HG03571 (cell line): ENCODE data around the gene CACTIN.

Experiments used
- ATAC-seq: cut with Tn5 transposase; IDR thresholded peaks from one replicate; pipeline ENCODE4 v1.9.1; 2021; ENCODE audit not compliant: unreplicated experiment

The CACTIN gene

GRCh38 chr19:3646336-3647092 is 19.9 kb upstream of the CACTIN start:
- no peak for ATAC-seq

- ATAC-seq = no peak
Measured at GRCh38 chr19:3645726-3646125, 19.1 kb upstream of the CACTIN start.

DNA sequence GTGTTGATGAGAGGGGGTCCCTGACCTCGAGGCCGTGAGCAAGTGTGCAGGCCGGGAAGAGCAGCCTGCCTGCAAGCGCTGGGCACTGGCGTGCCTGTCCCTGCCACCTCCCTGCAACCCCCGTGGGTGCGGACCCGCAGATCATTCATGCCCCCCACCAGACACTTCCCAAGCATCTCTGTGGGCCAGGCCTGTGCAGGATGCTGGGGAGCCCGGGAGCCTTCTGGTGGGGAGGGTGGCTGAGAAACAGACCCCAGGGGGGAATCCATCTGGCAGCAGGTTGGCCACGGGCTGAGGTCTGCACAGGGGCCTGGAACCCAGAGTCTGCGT is 18.4 kb upstream of the CACTIN start:
- ATAC-seq = no peak

- ATAC-seq = no peak
Measured at GRCh38 chr19:3644351-3645066, 17.9 kb upstream of the CACTIN start.

DNA sequence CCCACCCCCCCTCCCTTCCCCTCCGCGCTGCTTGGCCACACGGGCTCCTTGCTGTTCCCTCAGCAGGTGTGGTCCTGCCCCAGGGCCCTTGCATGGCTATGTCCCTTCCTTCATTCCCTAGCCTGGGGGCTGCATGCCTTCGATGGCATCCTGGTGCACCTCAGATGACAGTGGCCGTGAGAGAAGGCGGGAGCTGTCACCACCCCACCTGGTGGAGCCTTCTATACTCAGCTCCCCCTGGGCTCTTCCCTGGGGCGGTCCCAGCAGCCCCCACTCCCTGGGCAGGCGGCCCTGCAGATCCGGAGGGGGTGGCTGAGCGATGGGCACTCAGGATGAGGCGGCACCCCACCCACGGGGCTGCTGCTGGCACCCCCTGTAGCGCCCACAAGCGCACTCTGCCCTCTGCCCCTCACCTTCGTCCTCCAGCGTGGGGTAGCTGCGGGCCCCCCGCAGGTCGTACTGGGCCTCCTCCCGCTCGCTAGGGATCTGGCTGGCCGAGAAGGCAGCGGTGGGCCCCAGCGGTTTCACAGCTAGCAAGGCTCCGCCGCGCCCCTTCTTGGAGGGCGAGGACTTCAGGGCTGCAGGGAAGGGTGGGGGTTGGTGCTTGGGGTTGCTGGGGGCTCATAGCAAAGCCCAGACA is 17.2 kb upstream of the CACTIN start:
- ATAC-seq = no peak

- no peak for ATAC-seq
Measured at GRCh38 chr19:3642987-3643673, 16.5 kb upstream of the CACTIN start.

DNA sequence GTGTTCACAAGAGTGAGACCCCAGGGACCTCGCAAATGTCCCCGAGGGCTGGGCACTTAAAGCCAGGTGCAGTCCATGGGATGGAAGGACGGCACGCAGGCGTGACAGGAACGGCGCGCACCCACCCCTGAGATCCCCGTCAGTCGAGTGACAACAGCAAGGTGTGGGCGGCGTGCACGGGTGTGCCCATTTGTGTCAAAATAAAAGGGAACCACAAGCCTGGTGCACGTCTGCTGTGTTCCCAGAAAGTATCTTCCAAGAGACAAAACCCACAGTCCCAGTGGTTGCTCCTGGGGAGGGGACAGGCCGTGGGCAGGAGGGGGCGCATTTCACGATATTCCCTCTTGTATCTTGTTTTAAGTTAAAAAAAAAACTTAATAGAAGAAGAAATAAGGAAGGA is 15.7 kb upstream of the CACTIN start:
- no peak for ATAC-seq

DNA sequence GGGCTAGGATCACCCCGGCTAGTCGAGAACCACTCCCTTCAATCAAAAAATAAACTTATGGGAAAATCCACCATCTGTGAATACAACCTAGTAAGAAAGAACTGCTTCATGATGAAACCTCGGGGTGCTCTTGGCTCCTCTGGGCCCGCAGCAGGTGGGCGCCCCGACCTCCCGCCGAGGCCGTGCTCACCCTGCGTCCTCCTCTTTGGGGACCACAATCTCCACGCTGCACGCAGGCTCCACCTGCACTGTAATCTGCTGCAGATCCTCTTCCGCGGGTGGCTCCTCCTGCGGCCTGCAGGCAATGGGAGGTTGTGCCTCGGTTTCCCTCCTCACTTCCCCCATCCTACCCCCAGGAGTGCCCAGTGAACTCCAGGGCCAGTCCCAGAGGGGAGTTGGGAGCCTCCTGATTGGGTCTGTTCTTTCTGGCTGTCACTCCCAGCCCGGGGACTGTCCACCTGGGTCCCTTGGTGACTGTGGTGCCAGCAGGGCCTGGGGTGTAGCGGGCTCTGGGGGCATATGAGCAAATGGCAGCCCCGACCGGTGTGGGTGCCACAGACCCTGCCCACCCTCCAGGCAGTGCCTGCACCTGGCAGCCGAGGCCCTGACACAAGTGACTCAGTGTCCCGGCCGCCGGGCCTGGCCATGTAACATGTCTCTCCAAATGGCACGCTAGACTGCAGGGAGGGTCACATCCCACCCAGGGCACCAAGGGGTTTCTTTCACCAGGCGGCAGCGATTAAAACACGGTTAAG is 15.1 kb upstream of the CACTIN start:
- no peak for ATAC-seq

GRCh38 chr19:3639479-3639878 is 12.9 kb upstream of the CACTIN start:
- ATAC-seq = no peak

GRCh38 chr19:3638208-3639193 is 11.9 kb upstream of the CACTIN start:
- ATAC-seq = no peak

DNA sequence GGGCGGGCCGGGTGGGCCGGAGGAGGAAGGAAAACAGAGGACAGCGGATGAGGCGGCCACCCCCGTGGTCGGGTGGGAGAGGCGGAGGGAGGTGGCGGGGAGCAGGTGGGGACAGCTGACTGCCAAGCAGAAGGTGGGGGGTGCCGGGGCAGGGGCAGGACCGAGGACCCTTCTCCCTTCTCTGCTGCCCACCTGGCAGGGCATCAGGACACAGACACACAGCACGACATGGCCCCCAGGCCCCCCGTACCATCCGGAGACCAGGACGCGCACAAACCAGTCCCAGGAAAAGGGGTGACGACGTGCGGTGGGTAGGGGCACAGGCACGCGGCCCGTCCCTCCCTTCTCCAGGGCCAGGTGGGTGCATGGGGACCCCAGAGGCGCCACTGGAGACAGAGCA is 11.0 kb upstream of the CACTIN start:
- no peak for ATAC-seq

DNA sequence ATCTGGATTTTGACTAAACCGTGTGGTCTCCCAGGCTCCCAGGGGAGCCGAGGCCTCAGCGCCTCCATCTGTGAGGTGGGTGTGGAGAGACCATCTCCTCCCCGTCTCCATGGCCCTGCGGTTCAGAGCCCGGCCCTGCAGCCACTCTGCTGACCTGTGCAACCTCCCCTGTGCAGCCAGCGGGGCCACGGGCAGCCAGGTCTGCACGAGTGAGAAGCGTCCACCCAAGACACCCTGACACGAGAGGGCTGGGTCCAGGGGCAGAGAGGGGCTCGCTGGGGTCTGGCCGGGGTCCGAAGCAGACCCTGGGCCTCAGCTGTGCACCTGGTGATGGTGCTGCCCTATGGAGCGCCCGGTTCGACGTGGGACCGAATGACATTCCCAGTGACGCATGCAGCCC is 10.4 kb upstream of the CACTIN start:
- ATAC-seq = no peak

DNA sequence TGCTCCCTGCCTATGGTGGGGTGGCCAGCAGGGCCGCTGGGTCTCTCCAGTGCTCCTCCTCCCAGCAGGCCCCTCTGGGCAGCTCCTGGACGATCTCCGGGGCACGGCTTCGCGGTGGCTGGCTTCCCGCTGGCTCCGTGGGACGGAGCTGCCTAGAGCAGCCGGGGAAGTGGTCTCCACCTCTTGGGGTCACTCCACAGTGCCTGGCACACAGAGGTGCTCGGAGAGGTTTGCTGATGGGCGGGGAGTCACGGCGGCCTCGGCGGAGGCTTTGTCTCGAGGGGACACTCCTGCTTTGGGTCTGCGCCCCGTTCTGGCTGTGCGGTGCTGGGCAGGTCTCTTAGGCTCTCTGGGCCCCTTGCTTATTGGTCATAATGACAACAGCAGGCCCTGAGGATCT is 9.9 kb upstream of the CACTIN start:
- no peak for ATAC-seq

DNA sequence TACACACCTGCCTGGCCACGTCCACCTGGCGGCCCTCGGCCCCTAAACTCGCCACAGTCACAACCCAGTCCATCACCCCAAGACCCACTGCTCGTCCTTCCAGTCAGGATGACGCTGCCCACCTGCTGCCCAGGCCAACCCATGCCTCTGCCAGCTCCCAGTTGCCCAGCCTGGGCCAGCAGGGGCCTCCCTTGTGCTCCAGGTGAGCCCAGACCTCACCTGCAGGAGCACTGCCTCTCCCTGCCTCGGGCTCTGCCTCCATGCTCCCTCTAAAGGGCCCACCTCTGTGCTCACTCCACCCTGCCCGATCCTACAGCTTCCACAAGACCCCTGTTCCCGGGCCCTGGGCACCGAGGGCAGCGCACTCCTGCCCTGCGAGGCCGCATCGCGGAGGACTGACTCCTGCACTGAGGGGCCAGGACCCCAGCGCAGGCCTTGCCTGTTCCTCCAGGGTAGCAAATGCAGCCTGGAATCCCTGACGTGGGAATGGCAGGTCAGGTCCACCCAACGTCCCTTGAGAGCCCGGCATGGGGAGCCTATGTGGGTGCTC is 8.0 kb upstream of the CACTIN start:
- no peak for ATAC-seq

DNA sequence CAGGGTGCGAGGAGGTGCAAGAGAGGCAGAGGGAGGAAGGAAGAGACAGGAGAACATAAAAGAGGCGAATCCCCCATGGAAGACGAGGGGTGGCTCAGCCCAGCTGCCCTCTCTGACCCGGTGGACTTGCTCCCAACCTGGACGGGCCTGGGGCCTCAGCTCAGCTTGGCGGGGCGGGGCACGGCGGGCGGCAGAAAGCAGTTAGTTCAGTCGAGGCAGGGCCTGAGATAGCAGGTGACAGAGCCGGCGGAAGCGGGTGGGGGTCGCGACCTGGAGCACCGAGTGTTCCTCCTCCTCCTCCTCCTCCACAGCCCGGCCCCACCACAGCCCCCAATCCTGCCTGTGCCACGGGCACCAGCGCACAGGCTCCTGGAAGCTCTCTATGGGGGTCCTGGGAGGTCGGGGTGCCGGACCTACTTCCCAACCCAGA is 7.0 kb upstream of the CACTIN start:
- ATAC-seq = no peak

DNA sequence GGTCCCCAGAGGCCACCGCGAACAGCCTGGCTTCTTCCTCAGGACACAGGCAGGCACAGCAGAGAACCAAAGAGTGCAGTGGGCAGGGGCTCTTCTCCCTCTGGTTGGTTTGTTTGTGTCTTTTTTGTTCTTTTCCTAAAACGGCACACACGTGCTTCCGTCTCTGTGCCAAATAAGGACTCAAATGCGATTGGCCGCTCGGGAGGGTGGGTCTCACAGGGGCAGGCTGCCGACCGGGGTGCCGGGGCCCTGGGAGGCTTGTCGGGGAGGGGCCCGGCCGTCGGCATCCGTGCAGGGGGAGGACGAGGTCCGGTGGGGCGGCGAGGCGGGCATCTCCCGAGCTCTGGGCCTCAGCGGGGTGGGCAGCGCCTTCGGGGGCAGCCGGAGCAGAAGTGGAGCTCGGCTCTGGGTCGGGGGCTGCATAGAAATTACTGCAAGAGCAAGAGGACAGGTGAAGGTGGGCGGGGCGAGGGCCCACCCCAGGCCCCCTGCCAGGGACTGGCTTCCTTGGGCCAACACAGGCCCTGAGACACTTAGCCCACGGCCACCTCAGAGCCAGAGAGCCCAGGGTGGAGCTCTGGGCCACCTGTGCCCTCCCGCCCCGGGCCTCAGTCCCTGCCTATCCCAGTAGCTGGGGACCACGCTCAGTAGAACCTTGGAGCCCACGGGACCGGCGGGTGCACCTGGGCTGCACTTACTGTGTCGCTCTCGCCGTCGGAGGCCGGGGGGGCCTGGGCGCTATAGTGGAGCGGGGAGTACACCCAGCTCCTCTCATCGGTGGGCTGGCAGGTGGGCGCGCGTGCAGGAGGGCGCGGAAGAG is 6.4 kb upstream of the CACTIN start:
- no peak for ATAC-seq

DNA sequence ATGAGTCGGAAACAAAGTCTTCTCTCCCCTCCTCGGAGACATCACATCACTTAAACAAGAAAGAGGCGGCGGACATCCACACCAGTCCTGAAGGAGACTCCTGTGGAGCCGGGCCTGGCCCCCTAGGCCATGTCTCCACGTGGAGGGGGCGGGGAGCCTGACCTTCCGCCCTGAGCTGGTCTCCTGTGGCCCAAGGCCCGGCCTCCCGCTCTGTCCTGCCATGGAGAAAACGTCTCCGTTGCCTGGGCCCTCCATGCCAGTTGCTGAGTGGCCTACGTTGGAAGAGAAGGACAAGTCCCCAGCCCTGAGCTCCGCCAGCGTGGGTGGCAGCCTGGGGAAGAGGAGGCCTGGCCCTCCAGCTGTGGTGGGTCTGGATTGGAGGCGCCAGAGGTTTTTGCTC is 5.5 kb upstream of the CACTIN start:
- ATAC-seq = no peak

- ATAC-seq = no peak
Measured at GRCh38 chr19:3631053-3631861, 4.7 kb upstream of the CACTIN start.
